GM18867 (cell line): ENCODE measurements around the gene RBBP5.

Source experiments
- ATAC-seq: cut with Tn5 transposase; IDR thresholded peaks from one replicate; pipeline ENCODE4 v1.9.1; 2021; ENCODE audit warnings: mild to moderate bottlenecking, moderate library complexity; ENCODE audit not compliant: unreplicated experiment

The RBBP5 gene

GRCh38 chr1:205133287-205133686, 11.5 kb upstream of the RBBP5 start:
- ATAC-seq: no peak

- ATAC-seq: no peak
These were observed 7.8 kb upstream of the RBBP5 start for GRCh38 chr1:205129447-205130029.

DNA sequence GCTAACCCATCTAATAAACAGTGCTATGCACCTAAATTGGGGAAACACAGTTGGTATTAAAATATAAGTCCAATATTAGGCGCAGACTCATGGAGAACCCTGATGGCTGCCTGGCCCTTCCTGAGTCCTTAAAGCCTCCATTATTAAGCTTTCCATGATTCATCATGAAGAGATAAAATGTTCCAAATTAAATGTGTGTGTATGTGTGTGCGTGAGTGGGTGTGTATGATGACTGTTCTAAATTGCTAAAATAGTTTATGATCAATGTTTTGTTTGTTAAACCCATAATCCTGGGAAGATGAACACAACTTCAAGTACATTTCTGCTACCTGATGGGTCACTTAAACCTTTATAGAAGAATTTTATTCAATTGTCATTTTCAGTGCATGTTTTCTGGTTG, 6.3 kb upstream of the RBBP5 start:
- no peak for ATAC-seq

GRCh38 chr1:205127646-205128045, 5.9 kb upstream of the RBBP5 start:
- ATAC-seq: no peak

- ATAC-seq: peak; percentile 27
These were observed 2.9 kb upstream of the RBBP5 start for GRCh38 chr1:205124726-205125125.

GRCh38 chr1:205122489-205122882, 708 bp upstream of the RBBP5 start:
- peak; percentile 3 for ATAC-seq

- no peak for ATAC-seq
These were observed 3.0 kb downstream of the RBBP5 start for GRCh38 chr1:205118752-205119151.

DNA sequence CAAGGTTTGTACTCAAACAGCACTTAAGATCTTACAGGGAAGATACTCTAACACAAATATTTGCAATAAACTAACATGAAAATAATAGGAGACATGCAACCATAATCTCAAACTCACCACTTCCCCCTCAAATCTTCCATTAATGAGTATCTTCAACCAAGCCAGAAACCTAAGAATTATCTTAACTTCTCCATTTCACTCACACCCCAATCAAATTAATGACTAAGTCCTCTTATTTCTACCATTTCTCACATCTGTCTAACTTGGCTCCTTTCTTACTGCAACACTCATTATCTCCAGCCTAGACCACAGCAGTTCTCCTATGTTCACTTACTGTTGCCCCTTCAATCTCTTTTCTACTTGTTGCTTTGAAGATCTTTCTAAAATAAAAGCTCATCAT, 10.4 kb downstream of the RBBP5 start:
- ATAC-seq: no peak

DNA sequence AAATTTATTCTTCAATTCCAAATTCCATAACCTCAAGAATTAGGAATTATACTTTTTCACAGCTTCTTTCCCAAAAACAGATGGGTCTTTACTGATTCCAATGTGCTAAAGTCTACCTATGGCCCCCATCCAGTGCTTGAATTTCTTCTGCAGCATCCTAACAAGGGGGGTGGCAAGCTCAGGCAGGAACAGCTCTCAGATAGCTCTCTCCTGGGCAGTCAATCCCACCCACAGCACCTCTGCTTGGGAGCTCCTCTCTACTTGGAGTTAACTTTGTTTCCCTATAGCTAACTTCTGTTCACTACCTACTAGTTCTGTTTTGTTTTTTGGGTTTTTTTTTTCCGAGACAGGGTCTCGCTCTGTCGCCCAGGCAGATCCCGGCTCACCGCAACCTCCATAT, 12.1 kb downstream of the RBBP5 start:
- ATAC-seq: no peak

GRCh38 chr1:205109269-205109668, 12.5 kb downstream of the RBBP5 start:
- no peak for ATAC-seq

- no peak for ATAC-seq
These were observed 13.3 kb downstream of the RBBP5 start for GRCh38 chr1:205108464-205108863.

DNA sequence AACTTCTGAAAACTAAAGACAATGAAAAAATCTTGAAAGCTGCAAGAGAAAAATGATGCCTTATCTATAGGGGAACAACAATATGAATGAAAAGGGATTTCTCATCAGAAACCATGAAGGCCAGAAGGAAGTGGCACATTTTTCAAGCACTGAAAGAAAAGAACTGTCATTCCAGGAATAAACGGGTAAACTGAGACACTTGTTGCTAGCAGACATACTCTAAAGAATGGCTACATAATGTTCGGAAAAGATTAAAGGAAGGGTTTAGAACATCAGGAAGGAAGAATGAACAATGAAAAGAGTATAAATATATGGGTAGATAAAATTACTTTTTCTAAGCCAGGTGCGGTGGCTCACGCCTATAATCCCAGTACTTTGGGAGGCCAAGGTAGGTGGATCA, 14.5 kb downstream of the RBBP5 start:
- ATAC-seq: no peak

DNA sequence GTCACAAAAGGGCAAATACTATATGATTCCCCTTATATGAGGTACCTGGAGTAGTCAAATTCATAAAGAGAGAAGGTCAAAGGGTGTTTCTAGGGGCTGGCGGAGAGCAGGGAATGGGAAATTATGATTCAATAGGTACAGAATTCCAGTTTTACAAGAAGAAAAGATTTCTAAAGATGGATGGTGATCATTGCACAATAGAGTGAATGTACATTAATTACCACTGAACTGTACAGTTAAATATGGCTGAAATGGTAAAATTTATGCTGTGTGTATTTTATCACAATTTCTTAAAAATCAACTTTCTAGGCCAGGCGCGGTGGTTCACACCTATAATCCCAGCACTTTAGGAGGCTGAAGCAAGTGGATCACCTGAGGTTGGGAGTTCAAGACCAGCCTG, 19.4 kb downstream of the RBBP5 start:
- no peak for ATAC-seq

GRCh38 chr1:205098242-205098641, 23.5 kb downstream of the RBBP5 start:
- no peak for ATAC-seq

GRCh38 chr1:205095422-205095821, 26.4 kb downstream of the RBBP5 start:
- ATAC-seq: no peak

DNA sequence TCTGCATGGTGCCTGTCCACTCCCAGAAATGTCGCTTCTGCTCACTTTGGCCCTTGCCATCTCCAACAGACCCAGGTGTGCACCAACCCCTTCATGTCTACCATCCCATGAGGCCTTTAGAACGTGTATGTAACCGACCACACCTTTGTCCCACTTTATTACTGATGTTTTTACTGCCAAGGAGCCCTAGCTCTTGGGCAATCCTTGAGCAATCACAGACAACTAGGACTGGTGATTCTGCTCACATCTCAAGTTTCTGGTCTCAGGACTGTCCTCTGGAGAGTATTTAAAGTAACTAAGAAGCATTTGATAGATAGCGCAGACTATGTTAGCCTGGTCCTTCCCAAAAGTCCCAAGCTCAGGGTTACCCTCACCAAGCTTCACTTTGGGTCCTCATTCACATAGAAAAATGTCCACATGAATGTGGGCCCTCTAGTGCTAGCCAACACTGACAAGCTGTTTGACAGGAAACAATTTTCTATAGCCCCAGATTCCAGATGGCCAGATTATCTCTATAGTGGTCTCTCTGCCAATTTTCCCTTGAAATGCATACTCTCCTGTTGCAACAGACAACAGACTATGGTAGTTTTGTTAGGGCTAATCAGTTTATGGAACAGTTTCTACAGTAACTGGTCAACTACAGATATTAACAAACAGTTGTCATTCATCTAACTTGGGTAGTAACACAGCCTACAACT, 30.6 kb downstream of the RBBP5 start:
- no peak for ATAC-seq

DNA sequence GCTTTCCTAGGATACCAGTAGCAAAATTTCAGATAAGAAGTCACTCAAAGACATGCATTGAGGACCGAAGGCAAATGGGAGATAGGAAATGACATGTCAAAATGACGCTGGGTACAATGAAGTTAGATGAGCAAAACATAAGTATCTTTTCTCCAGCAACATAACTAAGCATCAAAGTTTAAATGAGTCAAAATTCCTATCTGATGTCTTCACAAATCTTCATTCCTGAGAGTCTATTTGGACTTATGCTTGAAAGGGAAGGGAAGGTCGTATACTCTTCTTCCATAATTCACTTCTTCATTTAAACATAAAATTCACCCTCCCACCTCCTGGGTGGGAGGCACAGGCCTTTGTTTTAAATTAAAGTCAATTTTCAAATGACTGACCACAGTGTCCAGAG, 33.4 kb downstream of the RBBP5 start:
- ATAC-seq: no peak

DNA sequence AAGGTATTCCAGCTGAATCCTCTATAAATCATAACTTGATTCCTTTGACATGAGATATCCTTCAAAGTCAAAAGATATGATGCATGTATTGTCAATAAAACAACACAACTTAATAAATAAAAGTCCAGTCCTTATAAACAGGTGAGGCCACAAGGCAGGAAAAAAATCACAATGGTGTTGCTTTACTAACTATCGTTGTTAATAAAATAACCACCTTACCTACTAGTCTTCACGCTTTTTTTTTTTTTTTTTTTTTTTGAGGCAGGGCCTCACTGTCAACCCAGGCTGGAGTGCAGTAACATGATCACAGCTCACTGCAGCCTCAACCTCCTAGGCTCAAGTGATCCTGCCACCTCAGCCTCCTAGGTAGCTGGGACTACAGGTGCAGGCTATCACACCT, 37.4 kb downstream of the RBBP5 start, which contains the start of gene TMEM81:
TSS of gene TMEM81 (minus strand) at position 101 of the 400 bp plus-strand sequence. CDS start 140 bp downstream, outside the sequence.
- ATAC-seq: no peak

- no peak for ATAC-seq
These were observed 39.3 kb downstream of the RBBP5 start for GRCh38 chr1:205082431-205082830.

DNA sequence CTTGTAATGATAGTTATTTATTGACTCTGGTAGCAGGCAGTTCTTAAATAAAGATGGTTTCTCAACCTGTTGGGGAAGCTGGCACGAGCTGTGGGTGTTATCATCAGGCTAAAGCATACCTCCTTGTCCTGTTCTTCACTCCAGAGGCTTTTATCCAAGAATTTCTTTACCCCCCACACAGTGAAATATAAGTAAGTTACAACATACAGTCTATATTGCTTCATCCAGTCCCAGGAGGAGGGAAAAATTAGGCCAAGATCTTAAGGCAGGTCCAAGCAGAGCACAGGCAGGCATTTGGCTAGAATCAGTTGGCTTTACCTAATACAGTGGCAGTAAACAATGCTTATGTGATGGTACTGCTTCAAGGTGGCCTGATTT, 43.9 kb downstream of the RBBP5 start:
- no peak for ATAC-seq

- no peak for ATAC-seq
These were observed 44.4 kb downstream of the RBBP5 start for GRCh38 chr1:205077158-205077933.

GRCh38 chr1:205076245-205076761, 45.5 kb downstream of the RBBP5 start:
- ATAC-seq: no peak
